Measurements from ENCODE around the gene ZBTB22. TPM values are rescaled to one million over a fixed set of nuclear protein-coding genes. Genes with fewer than 3 reads are reported as not detected.
A peak's percentile ranks its signal among the peaks of the same experiment; 100 is the strongest.

ZBTB22 gene
- total RNA-seq, 1 donor: 12.6 TPM

- H3K4me1 ChIP-seq (ENCODE audit: insufficient read depth, low read length): peaks cover 76% of the 10 kb centered on the region
Observed at GRCh38 chr6:33316603-33317418, 733 bp downstream of the ZBTB22 start.

GRCh38 chr6:33315793-33316602, 1.5 kb downstream of the ZBTB22 start:
- Histone ChIP-seq H3K4me1 (ENCODE audit: insufficient read depth, low read length) (peaks cover 76% of the 10 kb centered on the region), H3K27me3 (ENCODE audit: insufficient read depth, low read length) (no peaks in the 10 kb centered on the region), H3K9me3 (ENCODE audit: low read depth, low read length) (no peaks in the 10 kb centered on the region), H3K4me3 (ENCODE audit: low read length) (no peak overlapping the region)

More at GRCh38 chr6:33316603-33317418, 733 bp downstream of the ZBTB22 start:
- no peaks in the 10 kb centered on the region for H3K27me3 ChIP-seq (ENCODE audit: insufficient read depth, low read length)
- H3K9me3 ChIP-seq (ENCODE audit: low read depth, low read length): no peaks in the 10 kb centered on the region
- no peak overlapping the region for H3K4me3 ChIP-seq (ENCODE audit: low read length)

DNA sequence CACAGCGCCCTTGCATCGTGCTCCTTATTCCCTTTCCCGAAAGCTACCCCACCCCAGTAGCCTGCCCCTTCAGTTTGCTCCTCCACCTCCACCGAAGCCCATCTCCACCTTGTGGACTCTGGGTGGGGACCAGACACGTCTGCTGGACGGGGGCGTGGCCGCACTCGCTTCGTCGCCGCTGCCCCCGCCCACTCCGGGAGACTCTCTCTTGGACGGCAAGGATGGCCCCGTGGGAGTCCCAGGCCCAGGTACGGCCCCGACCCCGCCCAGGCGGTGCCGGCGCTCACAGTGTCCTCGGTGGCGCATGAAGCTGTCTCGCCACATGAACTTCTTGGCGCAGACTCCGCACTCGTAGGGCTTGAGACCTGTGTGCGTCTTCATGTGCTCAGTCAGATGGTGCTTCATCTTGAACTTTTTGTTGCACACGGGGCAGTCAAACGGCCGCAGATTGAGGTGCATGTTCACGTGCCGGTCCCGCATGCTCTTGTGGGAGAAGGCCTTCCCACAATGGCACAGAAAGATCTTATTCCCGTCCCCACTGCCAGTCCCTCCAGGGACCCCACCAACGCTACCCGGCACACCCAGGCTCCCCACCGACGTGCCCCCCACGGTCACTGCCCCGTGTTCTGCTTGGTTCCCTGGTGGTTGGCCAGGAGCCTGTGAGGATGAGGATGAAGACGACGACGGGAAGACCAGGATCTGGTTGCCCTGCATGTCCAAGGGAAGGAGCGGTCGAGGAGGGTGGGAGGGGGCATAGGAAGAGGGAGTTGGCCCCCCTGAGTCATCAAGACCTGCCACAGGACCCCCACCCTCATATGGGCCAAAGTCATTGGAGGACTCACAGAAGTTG, 2.4 kb downstream of the ZBTB22 start:
- H3K9me3 ChIP-seq (ENCODE audit: low read depth, low read length): no peaks in the 10 kb centered on the region
- peak overlapping the region; percentile 98 for H3K4me3 ChIP-seq (ENCODE audit: low read length)
- peaks cover 76% of the 10 kb centered on the region for H3K4me1 ChIP-seq (ENCODE audit: insufficient read depth, low read length)
- H3K27me3 ChIP-seq (ENCODE audit: insufficient read depth, low read length): no peaks in the 10 kb centered on the region

DNA sequence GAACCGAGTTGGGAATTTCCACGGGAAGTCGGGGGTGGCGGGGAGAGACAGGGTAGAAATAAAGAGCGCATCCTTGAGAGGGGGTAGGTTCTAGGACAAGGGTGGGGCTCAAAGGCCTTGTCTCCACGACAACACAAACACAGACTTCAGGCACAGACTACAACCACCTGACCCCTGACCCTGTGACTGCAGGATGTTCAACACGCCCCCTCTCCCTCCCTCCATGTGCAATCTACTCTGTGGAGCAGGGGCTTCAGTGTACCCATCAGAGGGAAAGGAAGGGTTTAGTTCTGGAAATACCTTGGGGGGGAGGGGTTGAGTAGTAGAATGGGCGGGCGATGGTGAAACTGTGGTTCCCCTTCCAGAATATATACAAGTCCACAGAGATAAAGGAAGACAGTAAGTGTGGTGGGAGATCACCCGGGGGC, 3.0 kb downstream of the ZBTB22 start:
- H3K27me3 ChIP-seq (ENCODE audit: insufficient read depth, low read length): no peaks in the 10 kb centered on the region
- peak overlapping the region; percentile 98 for H3K4me3 ChIP-seq (ENCODE audit: low read length)
- no peaks in the 10 kb centered on the region for H3K9me3 ChIP-seq (ENCODE audit: low read depth, low read length)
- peaks cover 72% of the 10 kb centered on the region for H3K4me1 ChIP-seq (ENCODE audit: insufficient read depth, low read length)

- Histone ChIP-seq H3K27me3 (ENCODE audit: insufficient read depth, low read length) (no peaks in the 10 kb centered on the region), H3K4me1 (ENCODE audit: insufficient read depth, low read length) (peaks cover 70% of the 10 kb centered on the region), H3K4me3 (ENCODE audit: low read length) (peak within 1 kb of the TSS; percentile 98), H3K9me3 (ENCODE audit: low read depth, low read length) (no peaks in the 10 kb centered on the region)
Observed at GRCh38 chr6:33313709-33314514, 3.6 kb downstream of the ZBTB22 start, which contains the start of gene TAPBP. TAPBP (minus strand) TSS chr6:33314078; CDS start chr6:33314041, 37 bp downstream.

- H3K27me3 ChIP-seq (ENCODE audit: insufficient read depth, low read length): no peaks in the 10 kb centered on the region
- H3K4me3 ChIP-seq (ENCODE audit: low read length): peak overlapping the region; percentile 98
- H3K9me3 ChIP-seq (ENCODE audit: low read depth, low read length): no peaks in the 10 kb centered on the region
- peaks cover 66% of the 10 kb centered on the region for H3K4me1 ChIP-seq (ENCODE audit: insufficient read depth, low read length)
Observed at GRCh38 chr6:33313105-33313708, 4.3 kb downstream of the ZBTB22 start.

GRCh38 chr6:33312361-33313104, 5.0 kb downstream of the ZBTB22 start:
- H3K9me3 ChIP-seq (ENCODE audit: low read depth, low read length): no peaks in the 10 kb centered on the region
- peaks cover 63% of the 10 kb centered on the region for H3K4me1 ChIP-seq (ENCODE audit: insufficient read depth, low read length)
- H3K4me3 ChIP-seq (ENCODE audit: low read length): peak overlapping the region; percentile 98
- no peaks in the 10 kb centered on the region for H3K27me3 ChIP-seq (ENCODE audit: insufficient read depth, low read length)

DNA sequence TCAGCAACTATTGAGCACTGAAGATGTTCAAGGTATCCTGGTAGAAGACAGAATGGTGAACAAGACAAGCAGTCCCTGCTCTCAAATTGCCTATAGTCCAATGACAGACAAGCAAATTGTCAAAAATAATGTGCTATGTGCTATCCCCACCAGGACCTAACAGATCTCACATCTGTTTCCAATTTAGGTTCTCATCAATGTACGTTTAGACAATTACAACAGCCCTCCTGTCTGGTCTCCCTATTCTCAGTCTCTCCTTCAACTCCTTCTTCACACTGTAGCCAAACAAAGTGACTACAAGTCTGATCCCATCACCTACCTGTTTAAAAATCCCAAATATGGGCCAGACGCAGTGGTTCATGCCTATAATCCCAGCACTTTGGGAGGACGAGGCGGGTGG, 11.2 kb downstream of the ZBTB22 start:
- Histone ChIP-seq H3K9me3 (ENCODE audit: low read depth, low read length) (no peaks in the 10 kb centered on the region), H3K4me3 (ENCODE audit: low read length) (no peak overlapping the region), H3K4me1 (ENCODE audit: insufficient read depth, low read length) (peaks cover 40% of the 10 kb centered on the region), H3K27me3 (ENCODE audit: insufficient read depth, low read length) (no peaks in the 10 kb centered on the region)

DNA sequence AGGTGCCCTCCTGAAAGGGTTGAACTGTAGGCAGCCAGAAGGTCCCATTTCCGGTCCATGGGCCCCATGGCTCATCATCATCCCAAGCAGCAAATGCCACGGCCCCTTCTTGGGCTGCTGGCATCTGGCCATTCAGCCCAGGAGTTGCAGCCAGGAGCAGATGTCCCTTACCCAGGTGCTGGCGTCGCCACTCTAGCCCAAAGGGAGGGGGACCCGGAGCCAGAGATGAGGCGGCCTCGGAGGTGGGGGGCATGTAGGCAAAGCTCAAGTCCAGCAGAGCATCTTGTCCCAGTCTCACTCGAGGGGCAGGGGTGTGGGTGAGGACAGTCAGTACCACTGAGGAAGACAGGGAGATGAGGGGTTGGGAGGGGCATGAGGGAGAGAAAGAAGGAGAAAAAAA, 12.5 kb downstream of the ZBTB22 start:
- Histone ChIP-seq H3K4me3 (ENCODE audit: low read length) (no peak overlapping the region), H3K27me3 (ENCODE audit: insufficient read depth, low read length) (no peaks in the 10 kb centered on the region), H3K4me1 (ENCODE audit: insufficient read depth, low read length) (peaks cover 40% of the 10 kb centered on the region), H3K9me3 (ENCODE audit: low read depth, low read length) (no peaks in the 10 kb centered on the region)

DNA sequence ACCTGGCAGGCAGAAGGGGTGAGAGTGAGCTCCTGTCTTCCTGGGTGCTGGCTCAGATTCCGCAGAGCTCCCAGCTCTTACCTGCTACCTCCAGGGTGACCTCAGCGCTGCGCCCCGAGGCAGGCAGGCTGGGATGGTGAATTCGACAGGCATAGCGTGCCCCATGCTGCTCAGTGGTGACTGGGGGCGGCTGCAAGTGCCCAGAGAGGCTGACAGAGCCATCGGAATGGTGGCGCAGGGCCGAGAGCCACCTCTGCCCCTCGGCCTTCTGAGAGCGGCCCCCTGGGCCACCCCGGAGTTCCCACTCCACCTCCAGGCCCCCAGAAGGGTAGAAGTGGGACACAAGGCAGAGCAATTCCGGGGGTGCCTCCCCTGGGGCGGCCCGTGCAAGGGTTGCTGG, 13.3 kb downstream of the ZBTB22 start:
- no peaks in the 10 kb centered on the region for H3K27me3 ChIP-seq (ENCODE audit: insufficient read depth, low read length)
- H3K4me3 ChIP-seq (ENCODE audit: low read length): no peak overlapping the region
- H3K4me1 ChIP-seq (ENCODE audit: insufficient read depth, low read length): peaks cover 42% of the 10 kb centered on the region
- H3K9me3 ChIP-seq (ENCODE audit: low read depth, low read length): no peaks in the 10 kb centered on the region

- no peaks in the 10 kb centered on the region for H3K27me3 ChIP-seq (ENCODE audit: insufficient read depth, low read length)
- H3K4me1 ChIP-seq (ENCODE audit: insufficient read depth, low read length): peaks cover 43% of the 10 kb centered on the region
- no peaks in the 10 kb centered on the region for H3K9me3 ChIP-seq (ENCODE audit: low read depth, low read length)
- H3K4me3 ChIP-seq (ENCODE audit: low read length): no peak overlapping the region
Observed at GRCh38 chr6:33301877-33302276, 15.7 kb downstream of the ZBTB22 start.

DNA sequence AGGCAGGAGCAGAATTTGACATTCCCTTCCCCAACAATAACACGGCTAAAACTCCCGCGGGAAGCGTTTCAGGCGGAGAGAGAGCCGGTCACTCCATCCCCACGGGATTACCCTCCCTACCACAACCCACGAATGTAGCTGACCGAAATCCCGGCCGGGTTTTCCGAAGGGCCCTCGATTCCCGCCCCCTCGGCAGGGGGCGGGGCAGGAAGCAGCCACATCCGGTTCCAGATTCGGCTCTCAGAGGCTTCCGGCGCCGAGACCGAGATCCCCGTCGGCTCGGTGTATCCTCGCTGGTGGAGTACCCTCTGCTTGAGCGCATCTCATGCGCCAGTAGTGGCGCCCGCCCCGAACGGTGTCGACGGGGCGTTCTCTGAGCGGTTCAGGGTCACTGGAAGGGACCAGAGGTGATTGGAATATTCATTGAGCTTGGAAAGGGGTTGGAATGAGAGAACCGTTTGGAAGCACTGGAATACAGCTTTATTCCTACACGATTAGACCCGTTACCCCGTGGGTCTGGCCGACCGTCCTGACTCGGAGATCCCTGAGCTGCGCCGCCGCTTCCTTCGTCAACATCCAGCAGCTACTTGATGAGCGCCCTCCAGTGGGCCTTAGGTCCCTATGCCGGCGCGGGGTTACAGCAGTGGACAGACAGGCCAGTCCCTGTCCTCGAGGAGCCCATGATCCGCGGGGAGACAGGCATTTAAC, 18.2 kb downstream of the ZBTB22 start:
- Histone ChIP-seq H3K4me3 (ENCODE audit: low read length) (peak overlapping the region; percentile 55), H3K27me3 (ENCODE audit: insufficient read depth, low read length) (no peaks in the 10 kb centered on the region), H3K9me3 (ENCODE audit: low read depth, low read length) (no peaks in the 10 kb centered on the region), H3K4me1 (ENCODE audit: insufficient read depth, low read length) (peaks cover 35% of the 10 kb centered on the region)

DNA sequence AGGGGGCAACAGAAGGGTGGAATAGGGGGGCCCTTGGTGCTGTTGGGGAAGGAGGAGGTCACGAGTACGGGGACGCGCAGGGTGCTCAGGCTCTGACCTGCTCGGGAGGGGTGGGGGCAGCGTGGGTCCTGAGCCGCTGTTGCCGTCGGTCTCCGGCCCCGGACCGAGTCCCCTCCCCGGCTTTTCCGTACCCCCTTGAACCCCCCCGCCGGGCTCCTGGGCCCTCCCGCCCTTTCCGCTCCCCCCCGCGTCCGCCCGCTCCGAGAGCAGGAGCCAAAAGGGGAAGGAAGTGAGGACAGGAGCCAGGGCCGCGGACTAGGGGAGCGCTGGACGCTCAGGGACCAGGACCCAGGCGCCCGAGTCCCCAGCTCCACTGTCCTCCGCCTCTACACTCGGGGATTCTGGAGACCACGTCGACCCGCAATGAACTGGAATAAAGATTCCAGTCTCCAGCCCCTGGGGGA, 18.7 kb downstream of the ZBTB22 start, which contains the start of gene RGL2:
TSS of gene RGL2 (minus strand) at position 170 of the 464 bp plus-strand sequence. CDS start 332 bp downstream, outside the sequence.
- peak within 1 kb of the TSS; percentile 55 for H3K4me3 ChIP-seq (ENCODE audit: low read length)
- H3K4me1 ChIP-seq (ENCODE audit: insufficient read depth, low read length): peaks cover 35% of the 10 kb centered on the region
- H3K27me3 ChIP-seq (ENCODE audit: insufficient read depth, low read length): no peaks in the 10 kb centered on the region
- no peaks in the 10 kb centered on the region for H3K9me3 ChIP-seq (ENCODE audit: low read depth, low read length)
